HG03558 (cell line): ENCODE measurements around the gene LRRC8E.

Experiments
- ATAC-seq: cut with Tn5 transposase; IDR thresholded peaks from one replicate; pipeline ENCODE4 v1.9.1; 2021; ENCODE audit warnings: moderate number of reproducible peaks; ENCODE audit not compliant: unreplicated experiment; ENCODE audit errors: extremely low read depth

LRRC8E gene

GRCh38 chr19:7888145-7888825 lies at the start of gene LRRC8E:
TSS of gene LRRC8E (plus strand) at chr19:7888510. CDS start at chr19:7895604, 7,094 bp downstream.
- ATAC-seq, result no peak

GRCh38 chr19:7839476-7839875 lies 48.8 kb upstream of the LRRC8E start:
- no peak for ATAC-seq

- no peak for ATAC-seq
Observed at GRCh38 chr19:7840629-7841028, 47.7 kb upstream of the LRRC8E start.

- ATAC-seq, result no peak
Observed at GRCh38 chr19:7841751-7842660, 46.3 kb upstream of the LRRC8E start.

DNA sequence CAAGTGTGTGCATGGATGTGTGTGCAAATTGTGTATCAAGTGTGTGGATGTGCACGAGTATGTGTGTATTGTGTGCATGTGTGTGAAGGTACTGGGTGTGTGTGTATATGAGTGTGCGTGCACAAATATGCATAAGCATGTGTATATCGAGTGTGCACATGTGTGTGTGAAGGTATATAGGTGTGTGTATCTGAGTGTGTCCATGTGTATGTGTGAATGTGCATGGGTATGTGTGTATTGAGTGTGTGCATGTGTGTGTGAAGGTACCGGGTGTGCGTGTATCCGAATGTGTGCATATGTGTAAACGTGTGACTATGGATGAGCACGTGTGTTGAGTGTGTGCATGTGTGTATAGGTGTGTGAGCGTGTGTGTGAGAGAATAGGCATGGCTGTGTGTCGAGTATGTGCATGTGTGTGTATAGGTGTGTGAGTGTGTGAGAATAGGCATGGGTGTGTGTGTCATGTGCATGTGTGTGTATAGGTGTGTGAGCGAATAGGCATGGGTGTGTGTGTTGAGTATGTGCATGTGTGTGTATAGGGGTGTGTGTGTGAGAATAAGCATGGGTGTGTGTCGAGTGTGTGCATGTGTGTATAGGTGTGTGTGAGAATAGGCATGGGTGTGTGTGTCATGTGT lies 45.5 kb upstream of the LRRC8E start:
- ATAC-seq, result no peak

DNA sequence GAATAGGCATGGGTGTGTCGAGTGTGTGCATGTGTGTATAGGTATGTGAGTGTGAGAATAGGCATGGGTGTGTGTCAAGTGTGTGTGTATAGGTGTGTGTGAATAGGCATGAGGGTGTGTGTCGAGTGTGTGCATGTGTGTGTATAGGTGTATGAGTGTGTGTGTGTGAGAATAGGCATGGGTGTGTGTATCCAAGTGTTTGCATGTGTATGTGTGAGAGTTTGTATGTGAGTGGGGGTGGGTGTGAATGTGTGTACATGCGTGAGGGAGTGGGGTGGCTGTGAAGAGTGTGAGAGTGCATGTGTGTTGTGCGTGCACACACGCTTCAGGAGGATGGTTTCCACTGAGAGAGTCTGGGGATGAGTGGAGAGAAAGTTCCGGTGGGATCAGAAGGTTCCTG lies 44.8 kb upstream of the LRRC8E start:
- ATAC-seq, result no peak

DNA sequence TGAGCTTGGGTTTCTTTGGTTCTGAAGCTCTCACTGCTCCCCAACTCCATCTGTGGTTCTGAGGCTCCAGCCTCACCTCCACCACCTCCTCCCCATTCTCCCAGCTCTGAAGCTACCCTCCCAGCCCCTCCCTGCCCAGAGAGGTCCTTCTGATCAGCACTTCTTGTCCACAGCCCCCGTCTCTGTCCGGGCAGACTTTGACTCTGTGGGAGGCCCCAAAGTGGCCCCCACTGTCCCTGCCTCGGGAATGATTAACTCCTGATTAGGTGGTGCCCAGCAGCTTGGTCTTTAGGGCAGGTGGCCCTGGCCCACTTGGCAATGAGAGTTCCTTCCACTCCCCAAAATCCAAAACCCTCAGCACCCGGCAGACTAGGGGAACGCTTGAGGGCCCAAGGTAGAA lies 43.9 kb upstream of the LRRC8E start:
- no peak for ATAC-seq

DNA sequence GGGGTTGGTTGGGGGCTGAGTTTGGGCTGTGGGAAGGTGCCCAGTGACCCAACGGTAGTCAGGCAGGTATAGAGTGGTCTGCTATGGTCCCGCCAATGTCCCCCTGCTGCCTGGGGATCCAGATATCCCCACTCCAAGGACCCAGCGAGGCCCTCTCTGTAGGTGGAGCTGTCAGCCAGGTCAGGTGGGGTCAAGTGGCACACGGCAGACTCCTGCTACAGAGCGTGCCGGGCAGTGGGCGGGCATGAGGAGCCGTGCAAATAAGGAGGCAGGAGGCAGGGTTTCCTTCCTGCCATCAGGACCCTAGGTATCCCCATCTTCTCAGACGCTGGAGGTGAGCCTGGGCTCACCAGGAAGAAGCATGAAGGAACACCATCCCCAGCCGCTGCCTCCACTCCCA lies 43.4 kb upstream of the LRRC8E start:
- no peak for ATAC-seq

GRCh38 chr19:7845390-7846154 lies 42.7 kb upstream of the LRRC8E start:
- ATAC-seq, result no peak

- ATAC-seq, result no peak
Observed at GRCh38 chr19:7846155-7846646, 42.1 kb upstream of the LRRC8E start.

- ATAC-seq, result no peak
Observed at GRCh38 chr19:7847664-7848063, 40.6 kb upstream of the LRRC8E start.

DNA sequence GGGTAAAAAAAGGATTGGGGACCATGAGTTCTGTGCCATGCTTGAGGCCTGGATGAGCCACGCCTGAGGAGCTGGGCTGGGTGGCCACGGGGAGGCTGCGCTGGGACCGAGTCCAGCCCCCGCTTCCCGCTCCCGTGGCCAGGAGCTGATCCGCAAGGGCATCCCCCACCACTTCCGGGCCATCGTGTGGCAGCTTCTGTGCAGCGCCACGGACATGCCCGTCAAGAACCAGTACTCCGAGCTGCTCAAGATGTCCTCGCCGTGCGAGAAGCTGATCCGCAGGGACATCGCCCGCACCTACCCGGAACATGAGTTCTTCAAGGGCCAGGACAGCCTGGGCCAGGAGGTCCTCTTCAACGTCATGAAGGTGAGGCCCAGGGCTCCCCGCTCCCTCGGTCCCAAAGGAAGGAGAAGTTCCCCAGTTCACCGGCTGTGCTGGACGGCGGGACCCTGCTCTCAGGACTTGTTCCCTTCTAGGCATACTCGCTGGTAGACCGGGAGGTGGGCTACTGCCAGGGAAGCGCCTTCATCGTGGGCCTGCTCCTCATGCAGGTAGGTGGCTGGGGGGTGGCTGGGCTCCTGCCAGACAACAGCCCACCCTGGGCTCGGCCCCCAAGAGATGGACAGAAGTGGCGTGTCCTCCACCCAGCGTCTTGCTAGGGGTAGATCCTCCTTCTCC lies 39.4 kb upstream of the LRRC8E start:
- no peak for ATAC-seq

GRCh38 chr19:7849631-7849999 lies 38.7 kb upstream of the LRRC8E start:
- no peak for ATAC-seq

DNA sequence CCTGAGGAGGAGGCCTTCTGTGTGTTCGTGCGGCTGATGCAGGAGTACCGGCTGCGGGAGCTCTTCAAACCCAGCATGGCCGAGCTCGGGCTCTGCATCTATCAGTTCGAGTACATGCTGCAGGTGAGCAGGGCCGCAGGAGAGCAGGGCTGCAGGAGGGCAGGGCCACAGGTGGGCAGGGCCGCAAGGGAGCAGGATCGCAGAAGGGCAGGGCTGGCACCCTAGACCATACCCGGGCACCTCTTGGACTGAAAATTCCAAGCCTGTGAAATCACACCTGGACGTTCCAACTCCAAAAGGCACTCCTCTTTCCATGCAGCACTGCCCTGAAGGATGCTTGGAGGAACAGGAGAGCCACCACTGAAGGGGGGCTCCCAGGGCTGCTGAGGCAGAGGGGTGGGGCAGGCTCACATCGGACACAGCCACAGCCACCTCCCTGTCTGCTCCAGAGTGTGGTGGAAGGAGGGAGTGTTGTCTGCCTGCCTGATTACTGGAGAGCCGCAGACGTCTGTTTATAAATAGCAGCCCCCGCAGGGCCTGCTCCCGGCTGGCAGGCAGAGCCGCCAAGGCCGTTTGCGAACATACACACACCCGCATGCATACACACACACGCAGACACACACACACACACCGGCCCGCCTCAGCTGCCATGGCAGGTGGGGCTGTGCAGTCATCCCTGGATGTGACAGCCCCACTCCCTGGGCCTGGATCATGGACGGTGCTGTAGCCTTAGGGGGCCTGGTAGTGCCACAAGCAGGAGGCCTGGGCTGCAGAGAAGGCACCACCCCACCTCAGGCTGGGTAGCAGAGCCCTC lies 38.1 kb upstream of the LRRC8E start:
- no peak for ATAC-seq

DNA sequence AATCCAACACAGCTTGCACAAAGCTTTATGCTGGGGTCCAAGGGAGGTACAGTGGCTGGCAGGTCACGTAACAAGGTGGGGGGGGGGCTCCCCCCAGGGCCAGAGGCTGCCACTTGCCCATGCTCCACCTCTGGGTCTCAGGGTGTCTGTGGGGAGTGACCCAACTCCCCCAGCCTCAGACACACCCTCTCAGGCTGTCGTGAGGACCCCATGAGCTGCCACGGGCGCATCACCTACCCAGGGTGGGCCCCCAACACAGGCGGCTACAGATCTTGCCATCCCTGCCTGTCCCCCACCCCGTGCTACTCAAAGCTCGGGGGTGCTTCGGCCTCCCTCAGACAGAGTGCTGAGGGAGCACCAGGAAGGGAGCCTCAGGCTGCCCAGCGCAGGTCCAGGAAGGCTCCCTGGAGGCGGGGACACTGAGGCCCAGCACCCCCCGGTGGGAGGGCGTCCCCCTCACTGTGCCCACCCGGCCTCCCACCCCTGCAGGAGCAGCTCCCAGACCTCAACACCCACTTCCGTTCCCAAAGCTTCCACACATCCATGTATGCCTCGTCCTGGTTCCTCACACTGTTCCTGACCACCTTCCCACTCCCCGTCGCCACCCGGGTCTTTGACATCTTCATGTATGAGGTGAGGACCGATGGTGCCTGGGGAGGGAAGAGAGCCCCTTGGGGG lies 37.2 kb upstream of the LRRC8E start:
- ATAC-seq, result no peak

DNA sequence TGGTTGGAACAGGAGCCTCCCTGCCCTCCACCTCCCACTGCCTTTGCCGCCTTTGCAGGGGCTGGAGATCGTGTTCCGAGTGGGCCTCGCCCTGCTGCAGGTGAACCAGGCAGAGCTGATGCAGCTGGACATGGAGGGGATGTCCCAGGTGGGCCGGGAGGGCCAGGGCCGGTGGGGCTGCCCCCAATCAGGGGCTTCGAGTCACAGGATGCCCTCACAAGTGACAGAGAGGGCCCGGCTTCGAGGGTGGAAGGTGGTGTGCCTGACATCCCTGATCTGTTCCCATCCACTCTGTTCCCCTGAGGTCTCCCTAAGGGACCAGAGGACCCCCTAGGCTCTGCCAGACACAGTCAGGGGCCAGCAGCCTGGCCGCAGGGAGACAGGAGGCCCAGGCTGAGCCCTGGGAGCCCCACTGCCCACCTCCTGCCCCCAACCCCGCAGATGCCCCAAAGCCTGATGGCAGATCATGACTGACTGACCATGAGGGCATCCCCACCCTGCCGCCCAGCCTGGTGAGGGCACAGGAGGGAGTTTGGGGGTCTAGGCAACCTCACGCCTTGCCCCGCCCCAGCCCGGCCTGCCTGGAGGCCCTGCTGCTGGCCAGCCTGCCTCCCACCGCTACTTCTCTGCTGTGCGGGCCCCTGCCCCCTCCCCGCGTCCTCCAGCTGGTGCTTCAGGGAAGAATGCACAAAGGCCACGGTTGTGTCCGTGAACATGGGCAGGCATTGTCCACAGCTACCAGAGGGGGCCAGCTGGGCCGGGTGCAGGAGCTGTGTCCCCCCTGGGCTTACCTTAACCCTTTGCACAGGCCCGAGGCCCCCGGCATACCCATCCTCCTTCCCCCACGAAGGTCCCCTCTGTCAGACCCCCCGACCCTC lies 36.4 kb upstream of the LRRC8E start:
- no peak for ATAC-seq
